HFF-Myc (cell line): Measurements from ENCODE around the gene FAM161B.

ENCODE experiments used
- DNase-seq: peaks from one replicate; pipeline ENCODE4 v3.0.0-alpha.2; 2011; ENCODE audit warnings: low read depth; ENCODE audit errors: extremely low read depth
- H3K4me3 ChIP-seq: replicated peaks from 2 replicates; pipeline ENCODE4 v1.5.1; 2011; ENCODE audit warnings: low read depth, mild to moderate bottlenecking, control low read depth, low read length
- TF ChIP-seq, protein P1 (sequence below): IDR thresholded peaks from 2 replicates; pipeline ENCODE4 v1.5.1; 2012; ENCODE audit warnings: mild to moderate bottlenecking, low read depth, low read length, control low read depth; ENCODE audit errors: missing control alignments

The FAM161B gene

GRCh38 chr14:73884438-73885190 is 65.3 kb downstream of the FAM161B start:
- TF ChIP-seq, protein P1, sequence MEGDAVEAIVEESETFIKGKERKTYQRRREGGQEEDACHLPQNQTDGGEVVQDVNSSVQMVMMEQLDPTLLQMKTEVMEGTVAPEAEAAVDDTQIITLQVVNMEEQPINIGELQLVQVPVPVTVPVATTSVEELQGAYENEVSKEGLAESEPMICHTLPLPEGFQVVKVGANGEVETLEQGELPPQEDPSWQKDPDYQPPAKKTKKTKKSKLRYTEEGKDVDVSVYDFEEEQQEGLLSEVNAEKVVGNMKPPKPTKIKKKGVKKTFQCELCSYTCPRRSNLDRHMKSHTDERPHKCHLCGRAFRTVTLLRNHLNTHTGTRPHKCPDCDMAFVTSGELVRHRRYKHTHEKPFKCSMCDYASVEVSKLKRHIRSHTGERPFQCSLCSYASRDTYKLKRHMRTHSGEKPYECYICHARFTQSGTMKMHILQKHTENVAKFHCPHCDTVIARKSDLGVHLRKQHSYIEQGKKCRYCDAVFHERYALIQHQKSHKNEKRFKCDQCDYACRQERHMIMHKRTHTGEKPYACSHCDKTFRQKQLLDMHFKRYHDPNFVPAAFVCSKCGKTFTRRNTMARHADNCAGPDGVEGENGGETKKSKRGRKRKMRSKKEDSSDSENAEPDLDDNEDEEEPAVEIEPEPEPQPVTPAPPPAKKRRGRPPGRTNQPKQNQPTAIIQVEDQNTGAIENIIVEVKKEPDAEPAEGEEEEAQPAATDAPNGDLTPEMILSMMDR: no peak
- no peak for DNase-seq
- H3K4me3 ChIP-seq: no peak overlapping the region
